GM10266 (cell line): ENCODE measurements around the gene ZDHHC19.
"Not testable (repeated sequence)": the region's sequence is repeated elsewhere in the genome, so short reads cannot be mapped to it uniquely, and the experiment has no call there.

ENCODE experiments used
- DNase-seq: peaks from one replicate; pipeline ENCODE4 v3.0.0; 2012; ENCODE audit errors: extremely low spot score
- TF ChIP-seq, protein P1 (sequence below): IDR thresholded peaks from 2 replicates; pipeline ENCODE4 v1.5.1; 2012; ENCODE audit warnings: mild to moderate bottlenecking, low read depth; ENCODE audit not compliant: control insufficient read depth, insufficient read depth; ENCODE audit errors: missing control alignments

ZDHHC19 gene

DNA sequence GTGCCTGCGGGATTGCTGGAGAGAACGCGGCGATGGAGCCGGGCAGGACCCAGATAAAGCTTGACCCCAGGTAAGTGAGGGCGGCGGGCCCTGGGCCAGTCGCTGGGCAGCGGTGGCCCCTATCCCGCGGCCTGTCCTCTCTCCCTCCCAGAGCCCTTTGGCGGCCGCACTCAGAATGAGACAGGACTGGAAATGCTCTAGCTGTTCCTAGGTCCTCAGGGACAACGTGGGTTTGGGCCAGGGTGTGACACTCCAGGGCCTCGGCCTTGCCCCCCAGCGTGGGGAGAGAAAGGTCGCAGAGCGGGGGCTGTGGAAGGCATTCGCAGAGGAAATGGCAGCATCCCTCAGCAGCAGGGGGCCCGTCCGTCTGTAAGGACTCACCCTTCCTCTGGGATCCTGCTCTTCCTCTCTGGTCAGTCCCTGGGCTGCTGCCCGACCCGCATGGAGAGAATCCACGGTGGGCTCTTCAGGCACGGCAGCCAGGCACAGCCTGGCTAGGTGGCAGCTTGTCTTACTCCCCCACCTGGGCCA lies 5.5 kb upstream of the ZDHHC19 start:
- no peak for DNase-seq
- TF ChIP-seq, protein P1, sequence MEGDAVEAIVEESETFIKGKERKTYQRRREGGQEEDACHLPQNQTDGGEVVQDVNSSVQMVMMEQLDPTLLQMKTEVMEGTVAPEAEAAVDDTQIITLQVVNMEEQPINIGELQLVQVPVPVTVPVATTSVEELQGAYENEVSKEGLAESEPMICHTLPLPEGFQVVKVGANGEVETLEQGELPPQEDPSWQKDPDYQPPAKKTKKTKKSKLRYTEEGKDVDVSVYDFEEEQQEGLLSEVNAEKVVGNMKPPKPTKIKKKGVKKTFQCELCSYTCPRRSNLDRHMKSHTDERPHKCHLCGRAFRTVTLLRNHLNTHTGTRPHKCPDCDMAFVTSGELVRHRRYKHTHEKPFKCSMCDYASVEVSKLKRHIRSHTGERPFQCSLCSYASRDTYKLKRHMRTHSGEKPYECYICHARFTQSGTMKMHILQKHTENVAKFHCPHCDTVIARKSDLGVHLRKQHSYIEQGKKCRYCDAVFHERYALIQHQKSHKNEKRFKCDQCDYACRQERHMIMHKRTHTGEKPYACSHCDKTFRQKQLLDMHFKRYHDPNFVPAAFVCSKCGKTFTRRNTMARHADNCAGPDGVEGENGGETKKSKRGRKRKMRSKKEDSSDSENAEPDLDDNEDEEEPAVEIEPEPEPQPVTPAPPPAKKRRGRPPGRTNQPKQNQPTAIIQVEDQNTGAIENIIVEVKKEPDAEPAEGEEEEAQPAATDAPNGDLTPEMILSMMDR = no peak

DNA sequence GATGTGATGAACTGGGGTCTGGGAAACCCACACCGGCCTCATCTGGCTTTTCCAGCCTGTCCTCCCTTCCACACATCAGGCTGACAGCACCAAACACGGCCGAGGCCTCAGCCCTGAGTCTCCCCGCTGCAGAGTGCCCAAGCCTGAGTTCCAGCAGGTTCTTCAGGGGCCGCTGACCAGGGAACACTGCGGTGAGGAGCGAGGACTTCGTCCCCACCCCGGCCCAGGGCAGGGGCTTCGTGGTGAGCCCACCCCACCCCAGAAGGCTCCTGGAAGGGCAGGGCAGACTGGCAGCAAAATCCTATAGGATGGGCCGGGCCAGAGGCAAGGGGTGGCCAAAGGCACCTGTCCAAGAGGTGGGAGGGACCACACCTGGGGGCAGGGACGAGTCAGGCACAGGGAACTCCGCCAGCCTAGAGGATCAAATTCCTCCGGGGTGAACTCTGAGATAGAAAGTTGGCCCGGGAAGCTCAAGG lies 4.9 kb upstream of the ZDHHC19 start, which contains the start of gene SLC51A:
Gene SLC51A (plus strand): TSS at position 446 of the 476 bp plus-strand sequence. CDS start 179 bp downstream, outside the sequence.
- TF ChIP-seq, protein P1 = no peak
- DNase-seq = no peak

DNA sequence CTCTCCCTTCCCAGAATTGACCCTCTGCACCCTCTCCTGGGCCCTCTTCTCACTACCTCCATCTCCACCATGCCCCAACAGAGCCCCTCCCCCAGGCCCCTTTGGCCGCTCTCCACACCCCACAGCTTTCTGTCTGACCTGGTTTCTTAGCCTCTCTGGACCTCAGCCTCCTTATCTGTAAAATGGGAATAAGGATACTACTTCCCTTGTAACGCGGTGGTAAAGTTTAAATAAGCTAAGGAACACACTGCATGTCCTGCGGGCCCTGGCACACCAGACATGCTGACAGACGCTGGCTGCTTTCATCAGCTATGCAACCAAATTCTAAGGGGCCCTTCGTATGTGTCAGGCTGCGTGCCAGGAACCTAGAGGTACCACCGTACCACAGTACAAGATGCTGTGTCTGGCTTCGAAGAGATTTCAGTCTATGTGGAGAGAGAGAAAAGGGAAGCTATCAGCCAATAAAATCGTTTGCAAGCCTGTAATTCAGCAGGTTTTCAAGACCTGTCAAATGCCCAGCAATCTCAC lies 4.4 kb upstream of the ZDHHC19 start:
- TF ChIP-seq, protein P1 = no peak
- no peak for DNase-seq

DNA sequence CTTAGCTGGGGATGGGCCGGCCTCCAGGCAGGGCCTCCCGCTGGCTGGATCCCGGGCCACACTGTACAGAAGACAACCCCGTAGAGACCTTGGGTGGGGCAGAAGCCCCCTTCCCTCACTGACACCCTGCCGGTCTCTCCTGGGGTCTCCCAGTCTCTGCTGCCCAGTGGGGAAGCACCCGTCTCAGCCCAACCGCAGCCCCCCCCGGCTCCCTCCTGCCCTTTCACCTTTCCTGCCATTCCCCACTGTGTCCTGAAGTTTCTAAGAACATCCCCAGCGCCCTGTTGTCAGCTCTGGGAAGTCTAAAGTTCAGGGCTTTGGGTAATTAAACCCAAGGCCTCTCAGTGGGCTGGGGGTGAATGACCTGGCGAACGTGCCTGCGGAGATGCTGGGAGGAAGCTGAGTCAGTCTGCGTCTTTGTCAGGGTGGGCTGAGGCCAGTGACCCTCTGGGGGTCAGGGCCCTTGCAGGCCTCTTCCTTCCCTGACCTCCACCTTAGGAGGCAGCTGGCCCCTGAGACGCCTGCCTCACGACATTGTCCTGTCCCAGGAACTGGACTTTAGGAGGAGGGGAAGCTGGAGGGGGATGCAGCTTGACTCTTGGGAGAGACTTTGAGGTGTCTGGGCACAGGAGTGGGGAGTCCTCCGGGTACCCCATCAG lies 3.7 kb upstream of the ZDHHC19 start:
- no peak for DNase-seq
- TF ChIP-seq, protein P1 = no peak

DNA sequence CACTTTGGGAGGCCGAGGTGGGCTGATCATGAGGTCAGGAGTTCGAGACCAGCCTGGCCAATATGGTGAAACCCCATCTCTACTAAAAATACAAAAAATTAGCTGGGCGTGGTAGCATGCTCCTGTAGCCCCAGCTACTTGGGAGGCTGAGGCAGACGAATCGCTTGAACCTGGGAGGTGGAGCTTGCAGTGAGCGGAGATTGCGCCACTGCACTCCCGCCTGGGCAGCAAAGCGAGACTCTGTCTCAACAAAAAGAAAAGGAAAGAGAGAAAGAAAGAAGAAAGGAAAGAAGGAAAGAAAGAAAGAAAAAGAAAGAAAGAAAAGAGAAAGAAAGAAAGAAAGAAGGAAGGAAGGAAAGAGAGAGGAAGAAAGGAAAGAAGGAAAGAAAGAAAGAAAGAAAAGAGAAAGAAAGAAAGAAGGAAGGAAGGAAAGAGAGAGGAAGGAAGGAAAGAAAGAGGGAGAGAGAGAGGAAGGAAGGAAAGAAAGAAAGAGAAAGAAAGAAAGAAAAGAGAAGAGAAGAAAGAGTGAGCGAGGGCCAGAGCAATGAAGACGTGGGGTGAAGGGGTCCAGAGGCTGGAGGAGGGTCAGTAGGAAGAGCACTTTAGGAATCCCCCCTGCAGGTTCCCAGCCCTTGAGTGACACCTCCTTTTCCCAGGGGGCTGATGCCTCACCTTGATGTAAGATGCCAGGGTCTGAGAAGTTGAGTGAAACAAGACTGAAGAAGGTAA lies 1.1 kb downstream of the ZDHHC19 start:
- not testable (repeated sequence) for DNase-seq

DNA sequence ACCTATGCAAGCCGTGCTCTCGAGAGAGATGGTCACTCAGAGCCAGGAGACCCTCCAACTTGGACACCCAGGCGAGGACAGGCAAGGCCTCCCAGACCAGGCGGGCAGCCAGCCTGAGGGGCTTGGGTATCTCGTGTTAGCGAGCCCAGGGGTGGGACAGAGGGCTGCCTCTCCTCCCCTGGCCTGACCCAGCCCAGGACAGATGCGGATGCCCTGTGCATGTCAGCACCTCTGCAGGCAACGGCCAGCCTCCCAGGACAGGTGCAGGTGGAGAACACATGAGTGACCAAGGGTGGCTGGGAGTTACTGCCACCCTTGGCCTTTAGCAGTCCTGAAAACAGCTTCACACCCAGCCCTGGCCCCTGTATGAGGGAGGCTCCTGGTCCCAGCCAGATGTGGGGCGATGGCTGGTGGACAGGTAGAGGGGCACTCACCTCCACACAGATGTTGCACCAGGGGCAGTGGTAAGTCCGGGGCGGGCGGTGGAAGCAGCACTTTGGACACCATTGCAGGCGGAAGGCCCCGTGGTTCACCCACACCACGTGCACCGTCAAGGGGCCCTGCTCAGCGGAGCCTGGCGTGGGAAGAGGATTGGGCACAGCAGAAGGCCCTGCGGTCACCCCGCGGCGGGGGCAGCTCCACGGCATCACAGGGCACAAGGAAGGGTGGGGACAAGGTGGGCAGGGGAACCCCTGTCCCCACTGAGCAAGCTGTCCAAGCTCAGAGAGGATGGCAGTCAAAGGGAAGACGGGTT lies 2.1 kb downstream of the ZDHHC19 start:
- TF ChIP-seq, protein P1 = no peak
- DNase-seq = no peak
